ENCODE results near the gene GOLGA1.

- TF ChIP-seq CTCF (optimal IDR thresholded peaks at IDR 0.05 in 1 of 3, IDR thresholded peaks at IDR 0.05 in 1 of 3, conservative IDR thresholded peaks at IDR 0.05 in 1 of 3; ENCODE audit: extremely low read depth in 1 of 3, insufficient read depth in 2 of 3, low read length in 3 of 3) (no peak), EZH2 (IDR thresholded peaks at IDR 0.05; ENCODE audit: low read length) (no peak)
These were observed 87.2 kb downstream of the GOLGA1 start for GRCh38 chr9:124853605-124854143.
